ENCODE data around the gene TDRD9.

The TDRD9 gene

GRCh38 chr14:103896578-103896977, 31.7 kb upstream of the TDRD9 start:
- TF ChIP-seq, protein P1, sequence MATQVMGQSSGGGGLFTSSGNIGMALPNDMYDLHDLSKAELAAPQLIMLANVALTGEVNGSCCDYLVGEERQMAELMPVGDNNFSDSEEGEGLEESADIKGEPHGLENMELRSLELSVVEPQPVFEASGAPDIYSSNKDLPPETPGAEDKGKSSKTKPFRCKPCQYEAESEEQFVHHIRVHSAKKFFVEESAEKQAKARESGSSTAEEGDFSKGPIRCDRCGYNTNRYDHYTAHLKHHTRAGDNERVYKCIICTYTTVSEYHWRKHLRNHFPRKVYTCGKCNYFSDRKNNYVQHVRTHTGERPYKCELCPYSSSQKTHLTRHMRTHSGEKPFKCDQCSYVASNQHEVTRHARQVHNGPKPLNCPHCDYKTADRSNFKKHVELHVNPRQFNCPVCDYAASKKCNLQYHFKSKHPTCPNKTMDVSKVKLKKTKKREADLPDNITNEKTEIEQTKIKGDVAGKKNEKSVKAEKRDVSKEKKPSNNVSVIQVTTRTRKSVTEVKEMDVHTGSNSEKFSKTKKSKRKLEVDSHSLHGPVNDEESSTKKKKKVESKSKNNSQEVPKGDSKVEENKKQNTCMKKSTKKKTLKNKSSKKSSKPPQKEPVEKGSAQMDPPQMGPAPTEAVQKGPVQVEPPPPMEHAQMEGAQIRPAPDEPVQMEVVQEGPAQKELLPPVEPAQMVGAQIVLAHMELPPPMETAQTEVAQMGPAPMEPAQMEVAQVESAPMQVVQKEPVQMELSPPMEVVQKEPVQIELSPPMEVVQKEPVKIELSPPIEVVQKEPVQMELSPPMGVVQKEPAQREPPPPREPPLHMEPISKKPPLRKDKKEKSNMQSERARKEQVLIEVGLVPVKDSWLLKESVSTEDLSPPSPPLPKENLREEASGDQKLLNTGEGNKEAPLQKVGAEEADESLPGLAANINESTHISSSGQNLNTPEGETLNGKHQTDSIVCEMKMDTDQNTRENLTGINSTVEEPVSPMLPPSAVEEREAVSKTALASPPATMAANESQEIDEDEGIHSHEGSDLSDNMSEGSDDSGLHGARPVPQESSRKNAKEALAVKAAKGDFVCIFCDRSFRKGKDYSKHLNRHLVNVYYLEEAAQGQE (IDR thresholded peaks at IDR 0.05; ENCODE audit: insufficient read depth in 1 of 2, low read depth in 2 of 2, low read length in 2 of 2) = no peak
- TF ChIP-seq TAF1 (IDR thresholded peaks at IDR 0.05; ENCODE audit: borderline replicate concordance, insufficient read depth, low read length) (no peak), SIN3A (IDR thresholded peaks at IDR 0.05; ENCODE audit: borderline replicate concordance, insufficient read depth, low read length) (no peak), POLR2AphosphoS5 (IDR thresholded peaks at IDR 0.05; ENCODE audit: low read depth, low read length) (no peak), FOXP2 (optimal IDR thresholded peaks at IDR 0.05; ENCODE audit: borderline replicate concordance, extremely low read depth, extremely low read length, insufficient read depth) (no peak)

GRCh38 chr14:103897075-103897947, 30.9 kb upstream of the TDRD9 start:
- TF ChIP-seq POLR2AphosphoS5 (IDR thresholded peaks at IDR 0.05; ENCODE audit: low read depth, low read length) (no peak), SIN3A (IDR thresholded peaks at IDR 0.05; ENCODE audit: borderline replicate concordance, insufficient read depth, low read length) (no peak), FOXP2 (optimal IDR thresholded peaks at IDR 0.05; ENCODE audit: borderline replicate concordance, extremely low read depth, extremely low read length, insufficient read depth) (no peak), TAF1 (IDR thresholded peaks at IDR 0.05; ENCODE audit: borderline replicate concordance, insufficient read depth, low read length) (no peak)
- TF ChIP-seq, protein P1 (IDR thresholded peaks at IDR 0.05; ENCODE audit: insufficient read depth in 1 of 2, low read depth in 2 of 2, low read length in 2 of 2) = no peak

DNA sequence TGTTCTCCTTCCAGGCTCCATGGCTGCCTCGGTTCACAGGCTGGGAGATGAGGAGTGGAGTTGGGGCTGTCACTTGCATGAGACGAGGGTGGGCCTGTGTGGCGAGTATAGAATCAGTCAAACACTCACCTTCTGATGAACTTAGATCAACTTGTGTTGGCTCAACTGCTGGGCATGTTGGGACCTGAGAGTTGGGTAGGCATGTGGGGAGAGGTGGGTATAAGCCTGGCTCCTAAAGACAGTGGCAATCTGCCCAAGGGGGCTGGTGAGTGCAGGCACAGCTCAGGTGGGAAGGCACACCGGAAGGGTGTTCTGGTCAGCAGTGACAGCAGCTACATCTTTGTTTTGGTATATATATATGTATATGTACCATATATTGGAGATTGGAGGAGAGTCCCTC, 30.1 kb upstream of the TDRD9 start:
- TF ChIP-seq, protein P1 (IDR thresholded peaks at IDR 0.05; ENCODE audit: insufficient read depth in 1 of 2, low read depth in 2 of 2, low read length in 2 of 2) = no peak
- TF ChIP-seq TAF1 (IDR thresholded peaks at IDR 0.05; ENCODE audit: borderline replicate concordance, insufficient read depth, low read length) (no peak), POLR2AphosphoS5 (IDR thresholded peaks at IDR 0.05; ENCODE audit: low read depth, low read length) (no peak), FOXP2 (optimal IDR thresholded peaks at IDR 0.05; ENCODE audit: borderline replicate concordance, extremely low read depth, extremely low read length, insufficient read depth) (no peak), SIN3A (IDR thresholded peaks at IDR 0.05; ENCODE audit: borderline replicate concordance, insufficient read depth, low read length) (no peak)

- no peak for TF ChIP-seq TAF1 (IDR thresholded peaks at IDR 0.05; ENCODE audit: borderline replicate concordance, insufficient read depth, low read length)
- TF ChIP-seq FOXP2 (optimal IDR thresholded peaks at IDR 0.05; ENCODE audit: borderline replicate concordance, extremely low read depth, extremely low read length, insufficient read depth) = no peak
Measured at GRCh38 chr14:103898711-103899110, 29.5 kb upstream of the TDRD9 start.

GRCh38 chr14:103899316-103899715, 28.9 kb upstream of the TDRD9 start:
- TF ChIP-seq TAF1 (IDR thresholded peaks at IDR 0.05; ENCODE audit: borderline replicate concordance, insufficient read depth, low read length) (no peak), SIN3A (IDR thresholded peaks at IDR 0.05; ENCODE audit: borderline replicate concordance, insufficient read depth, low read length) (no peak), POLR2AphosphoS5 (IDR thresholded peaks at IDR 0.05; ENCODE audit: low read depth, low read length) (no peak), FOXP2 (optimal IDR thresholded peaks at IDR 0.05; ENCODE audit: borderline replicate concordance, extremely low read depth, extremely low read length, insufficient read depth) (no peak)
- TF ChIP-seq, protein P1 (IDR thresholded peaks at IDR 0.05; ENCODE audit: insufficient read depth in 1 of 2, low read depth in 2 of 2, low read length in 2 of 2) = no peak
